Globus pallidus (tissue), 1 donor: ENCODE results near the gene PLA2G6.
"Not testable (repeated sequence)": the region's sequence is repeated elsewhere in the genome, so short reads cannot be mapped to it uniquely, and the experiment has no call there.

Experiments
- DNase-seq: peaks from one replicate; pipeline ENCODE4 v3.0.0-alpha.2; 2015; ENCODE audit warnings: low spot score

Gene PLA2G6

GRCh38 chr22:38082986-38083710 lies 98.5 kb downstream of the PLA2G6 start:
- DNase-seq = no peak

DNA sequence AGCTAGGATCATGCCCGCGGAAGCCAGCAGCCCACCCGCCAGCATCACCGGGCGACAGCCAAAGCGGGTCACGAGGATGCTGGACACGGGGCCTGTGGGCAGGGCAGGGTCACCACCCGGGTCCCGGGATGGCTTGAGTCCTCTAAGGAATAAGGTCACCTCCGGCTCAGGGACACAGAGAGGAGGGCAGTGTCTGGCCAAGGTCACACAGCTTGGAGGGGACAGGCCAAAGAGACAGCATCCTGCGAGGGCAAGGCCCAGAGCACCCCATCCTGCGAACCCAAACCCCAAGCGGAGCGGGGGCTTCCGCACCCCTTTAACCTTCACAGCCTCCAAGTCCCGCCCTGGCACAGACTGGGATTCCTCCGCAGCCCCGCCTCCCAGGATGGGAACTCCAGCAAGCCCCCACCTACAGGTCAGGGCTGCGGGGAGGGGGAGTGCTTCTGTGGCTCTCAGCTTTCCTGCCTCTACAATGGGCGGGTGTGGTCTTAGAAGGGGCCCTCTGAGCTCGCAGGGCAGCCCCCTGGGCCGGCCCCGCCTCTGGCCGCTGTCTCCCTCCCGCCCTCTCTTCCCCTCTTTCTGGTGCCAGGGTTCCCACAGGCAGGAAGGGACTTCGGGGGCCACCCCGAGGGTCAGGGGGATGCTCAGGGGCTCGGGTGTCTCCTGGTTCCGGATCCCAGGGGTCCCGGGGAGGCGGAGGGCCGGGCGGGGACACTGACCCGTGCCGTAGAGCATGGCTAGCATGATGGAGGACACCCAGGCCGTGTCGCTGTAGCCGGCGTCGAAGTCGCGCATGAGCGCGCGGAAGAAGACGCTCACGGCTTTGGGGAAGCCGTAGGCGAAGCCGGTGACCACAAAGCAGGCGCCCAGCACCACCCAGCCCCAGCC lies 99.4 kb downstream of the PLA2G6 start:
- no peak for DNase-seq

- no peak for DNase-seq
Observed at GRCh38 chr22:38081636-38081940, 100.0 kb downstream of the PLA2G6 start.

- DNase-seq = no peak
Observed at GRCh38 chr22:38080850-38081635, 100.6 kb downstream of the PLA2G6 start.

DNA sequence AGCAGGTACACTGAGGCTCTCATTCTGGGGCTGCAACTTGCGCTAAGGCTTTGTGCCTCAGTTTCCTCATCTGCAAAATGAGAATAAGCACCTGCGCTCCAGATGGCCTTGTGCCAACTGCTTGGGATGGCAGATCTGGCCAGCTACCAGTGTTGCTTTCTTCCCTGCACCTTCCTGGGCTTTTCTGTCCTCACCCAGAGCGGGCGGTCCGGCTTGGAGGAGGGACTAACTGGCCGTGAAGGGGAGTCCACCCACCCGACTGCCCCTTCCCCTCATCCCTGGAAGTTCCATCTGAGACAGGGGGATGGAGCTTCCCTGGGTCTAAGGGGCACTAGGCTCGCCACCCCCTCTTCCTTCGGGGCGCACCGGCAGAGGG lies 101.2 kb downstream of the PLA2G6 start:
- no peak for DNase-seq

- no peak for DNase-seq
Observed at GRCh38 chr22:38079804-38080203, 101.8 kb downstream of the PLA2G6 start.

- not testable (repeated sequence) for DNase-seq
Observed at GRCh38 chr22:38079208-38079607, 102.4 kb downstream of the PLA2G6 start.

GRCh38 chr22:38078046-38078840 lies 103.4 kb downstream of the PLA2G6 start:
- DNase-seq = no peak

DNA sequence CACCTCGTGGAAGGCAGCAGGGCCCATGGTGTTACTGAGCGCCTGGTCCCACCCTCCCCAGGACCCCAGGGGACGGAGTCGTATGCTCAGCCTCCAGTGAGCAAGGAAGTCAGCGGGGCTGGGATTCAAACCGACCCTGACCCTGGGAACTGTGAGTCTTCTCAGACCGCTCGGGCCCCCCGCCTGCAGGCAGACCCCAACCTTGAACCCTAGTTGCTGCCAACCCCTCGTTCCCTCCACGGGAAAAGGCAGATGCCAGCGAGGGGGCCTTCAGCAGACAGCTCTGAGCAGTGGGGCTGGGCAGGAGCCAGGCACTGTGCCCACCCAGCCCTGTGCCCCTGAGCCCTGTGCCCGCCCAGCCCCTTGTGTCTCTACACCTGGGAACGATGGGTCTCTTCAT lies 104.0 kb downstream of the PLA2G6 start:
- DNase-seq = no peak

DNA sequence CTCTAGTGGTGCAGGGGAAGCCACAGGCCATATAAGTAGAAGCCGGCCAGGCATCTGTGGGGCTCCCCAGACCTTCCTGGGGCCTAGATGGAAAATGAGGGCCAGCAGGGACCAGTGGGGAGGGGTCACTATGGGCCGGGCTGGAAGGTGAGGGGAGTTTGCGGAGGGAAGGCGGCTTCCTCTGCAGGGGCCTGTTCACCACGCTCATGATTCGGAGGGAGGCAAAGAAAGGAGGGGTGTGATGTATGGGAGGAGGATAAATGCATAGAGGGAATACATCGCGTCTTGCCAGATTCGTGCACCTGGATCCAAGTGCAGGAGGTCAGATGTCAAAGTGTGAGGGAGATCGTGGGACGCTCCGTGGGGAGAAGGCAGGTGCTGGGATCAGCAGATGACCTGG lies 104.5 kb downstream of the PLA2G6 start:
- no peak for DNase-seq

- no peak for DNase-seq
Observed at GRCh38 chr22:38075961-38076360, 105.7 kb downstream of the PLA2G6 start.

DNA sequence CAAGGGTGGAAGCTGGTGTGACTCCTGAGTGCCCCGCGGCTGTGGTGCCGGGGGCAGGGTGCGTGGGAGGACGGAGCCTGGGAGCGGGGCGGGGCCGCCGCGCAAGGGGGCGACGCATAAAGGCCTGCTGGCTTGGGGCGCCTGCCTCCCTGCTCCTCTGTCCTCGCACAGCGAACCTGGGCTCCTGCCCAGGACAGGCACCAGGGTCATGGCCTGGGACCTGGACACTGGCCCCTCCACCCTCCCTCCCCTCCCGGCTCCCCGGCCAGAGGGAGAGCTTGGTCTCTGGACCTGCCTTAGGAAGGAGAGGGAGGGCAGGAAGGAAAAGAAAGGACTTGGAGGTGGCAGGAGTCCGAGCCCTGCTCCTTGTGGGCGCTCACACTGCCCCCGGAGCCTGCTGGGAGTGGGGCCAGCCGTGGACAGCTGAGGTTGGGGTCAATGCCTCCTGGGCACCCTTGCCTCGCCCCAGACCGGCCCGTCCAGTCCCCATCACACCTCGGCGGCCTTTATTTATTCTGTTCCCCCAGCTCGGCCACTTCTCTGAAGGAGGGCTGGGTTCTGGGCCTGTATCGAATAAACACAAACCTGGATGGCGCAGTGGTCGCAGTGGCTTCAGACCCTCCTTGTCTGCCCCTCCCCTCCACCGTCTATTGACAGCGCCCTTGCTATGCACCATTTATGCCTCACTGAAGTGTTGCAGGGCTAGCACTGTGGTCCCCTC lies 106.4 kb downstream of the PLA2G6 start:
- DNase-seq = no peak

DNA sequence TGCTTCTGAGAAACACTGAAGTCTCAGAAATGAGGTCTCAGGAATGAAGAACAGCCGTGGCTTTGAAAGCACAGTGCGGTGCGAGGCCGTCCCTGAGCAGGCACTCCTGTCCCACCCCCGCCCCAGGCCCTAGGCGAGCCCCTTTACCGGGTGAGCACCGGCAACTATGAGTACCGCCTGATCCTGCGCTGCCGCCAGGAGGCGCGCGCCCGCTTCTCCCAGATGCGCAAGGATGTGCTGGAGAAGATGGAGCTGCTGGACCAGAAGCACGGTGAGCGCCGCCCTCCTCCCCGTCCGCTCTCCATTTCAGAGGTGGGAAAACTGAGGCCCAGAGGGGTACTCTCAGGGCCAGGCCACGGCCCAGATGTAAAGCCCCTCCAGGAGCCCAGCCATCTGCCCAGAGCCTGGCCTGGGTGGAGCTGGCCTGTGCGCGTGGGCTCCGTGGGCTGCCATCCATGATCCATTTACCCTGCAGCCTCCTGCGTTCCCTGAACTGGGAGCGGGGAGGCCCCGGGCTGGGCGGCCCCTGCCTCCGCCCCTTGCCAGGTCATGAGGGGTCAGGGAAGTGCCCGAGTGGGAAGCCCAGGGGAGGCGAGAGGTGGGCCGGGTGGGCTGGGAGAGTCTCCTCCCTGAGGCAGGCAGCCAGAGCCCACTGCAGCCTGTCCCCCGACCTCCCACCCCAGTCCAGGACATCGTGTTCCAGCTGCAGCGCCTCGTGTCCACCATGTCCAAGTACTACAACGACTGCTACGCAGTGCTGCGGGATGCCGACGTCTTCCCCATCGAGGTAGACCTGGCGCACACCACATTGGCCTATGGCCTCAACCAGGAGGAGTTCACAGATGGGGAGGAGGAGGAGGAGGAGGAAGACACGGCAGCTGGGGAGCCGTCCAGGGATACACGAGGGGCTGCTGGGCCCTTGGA lies 107.2 kb downstream of the PLA2G6 start:
- no peak for DNase-seq

DNA sequence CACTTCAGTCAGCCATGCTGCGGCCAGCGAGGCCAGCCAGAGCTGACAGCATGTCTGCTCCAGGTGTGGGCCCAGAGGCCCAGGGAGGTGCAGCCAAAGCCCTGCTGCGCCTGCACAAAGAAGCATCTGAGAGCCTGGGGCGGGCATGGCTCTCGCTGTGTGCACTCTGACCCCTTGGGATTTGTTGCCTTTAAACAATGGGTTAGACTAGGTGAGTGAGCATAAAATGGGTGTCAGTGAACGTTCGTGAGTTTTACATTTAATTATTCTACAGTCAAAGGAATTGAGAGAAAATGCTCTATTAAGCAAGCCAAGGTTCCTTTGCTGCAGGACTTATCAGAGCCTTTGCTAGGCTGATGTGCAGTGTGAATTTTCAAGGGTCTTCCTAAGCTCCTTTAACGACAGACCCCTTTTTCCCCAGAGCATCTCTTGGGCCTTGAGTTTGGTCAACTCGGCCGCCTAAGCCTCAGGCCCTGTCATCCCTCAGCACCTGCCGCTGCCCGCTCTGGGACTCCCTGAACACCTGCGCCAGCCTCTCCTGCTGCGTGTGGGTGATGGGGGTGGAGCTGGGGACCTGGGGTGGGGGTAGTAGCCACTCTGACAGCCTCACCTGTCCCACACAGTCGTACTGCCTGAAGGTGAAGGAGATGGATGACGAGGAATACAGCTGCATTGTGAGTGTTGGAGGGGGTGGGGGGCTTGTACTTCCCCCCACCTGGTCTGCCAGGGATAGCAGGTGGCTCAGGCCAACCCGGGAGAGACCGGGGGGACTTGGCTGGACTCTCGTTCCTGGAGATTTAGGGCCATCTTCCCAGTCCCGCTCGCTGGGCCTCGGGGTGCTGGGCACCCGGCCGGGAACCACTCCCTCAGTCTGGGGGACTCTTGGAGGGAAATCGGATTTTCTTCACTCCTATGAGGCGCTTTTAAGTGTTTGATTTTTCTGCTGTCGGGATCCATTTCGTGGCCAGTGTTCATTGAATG lies 108.2 kb downstream of the PLA2G6 start:
- DNase-seq = no peak

DNA sequence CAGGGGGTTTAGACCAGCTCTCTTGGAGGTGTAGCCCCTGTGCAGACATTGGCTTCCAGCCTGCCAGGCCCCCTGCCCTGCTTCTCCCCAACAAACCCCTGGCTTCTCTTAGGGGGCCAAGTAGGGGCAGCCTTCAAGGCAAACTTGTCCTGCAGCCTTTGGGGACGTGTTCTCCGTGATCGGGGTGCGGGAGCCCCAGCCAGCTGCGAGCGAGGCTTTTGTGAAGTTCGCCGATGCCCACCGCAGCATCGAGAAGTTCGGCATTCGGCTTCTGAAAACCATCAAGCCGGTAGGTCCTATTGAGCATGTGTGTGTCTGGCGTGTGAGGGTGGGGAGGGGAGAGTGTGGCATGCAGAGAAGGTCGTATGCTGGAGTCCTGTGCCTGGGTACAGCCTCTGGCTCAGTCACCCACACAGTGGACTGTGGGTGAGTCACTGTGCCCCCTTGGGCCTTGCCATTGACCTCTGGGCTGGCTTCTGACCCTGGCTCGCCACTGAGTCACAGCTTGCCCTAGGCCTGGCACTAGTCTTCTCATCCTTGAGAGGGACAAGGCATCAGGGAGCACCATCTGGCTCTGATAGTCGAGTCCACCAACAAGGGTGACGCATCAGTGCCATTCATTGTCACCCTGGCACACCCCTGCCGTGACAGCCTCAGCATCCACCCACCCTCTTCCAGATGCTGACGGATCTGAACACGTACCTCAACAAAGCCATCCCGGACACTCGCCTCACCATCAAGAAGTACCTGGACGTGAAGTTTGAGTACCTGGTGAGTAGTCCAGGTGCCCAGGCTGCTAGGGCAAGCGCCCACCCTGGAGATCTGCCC lies 109.1 kb downstream of the PLA2G6 start:
- no peak for DNase-seq

- DNase-seq = no peak
Observed at GRCh38 chr22:38071421-38072321, 110.0 kb downstream of the PLA2G6 start.
